MM.1S (cell line): Measurements from ENCODE around the gene STEAP1B.

Experiments
- DNase-seq: peaks from one replicate; pipeline ENCODE4 v3.0.0-alpha.2; 2015
- H2AFZ ChIP-seq: fragments of 300-600 bp; sonication (generic); 2 replicates; pipeline ENCODE4 v1.6.0; 2016; ENCODE audit warnings: antibody characterized with exemption, low read length
- H3F3A ChIP-seq: fragments of 300-600 bp; sonication (generic); 2 replicates; pipeline ENCODE4 v1.6.1; 2016; ENCODE audit warnings: mild to moderate bottlenecking, antibody characterized with exemption, low read length, moderate library complexity, mixed read lengths; ENCODE audit not compliant: insufficient read depth
- H3K27ac ChIP-seq: fragments of 300-600 bp; sonication (generic); 2 replicates; pipeline ENCODE4 v1.5.1; 2016; ENCODE audit warnings: mild to moderate bottlenecking, low read length
- H3K27me3 ChIP-seq: fragments of 300-600 bp; sonication (generic); replicated peaks from 2 replicates; pipeline ENCODE4 v1.6.0; 2016; ENCODE audit warnings: low read length; ENCODE audit not compliant: insufficient read depth
- H3K36me3 ChIP-seq: fragments of 300-600 bp; sonication (generic); replicated peaks from 2 replicates; pipeline ENCODE4 v1.6.1; 2016; ENCODE audit warnings: mild to moderate bottlenecking, low read length, mixed read lengths; ENCODE audit not compliant: insufficient read depth
- H3K4me1 ChIP-seq: fragments of 300-600 bp; sonication (generic); 2 replicates; pipeline ENCODE4 v1.6.1; 2016; ENCODE audit warnings: low read length, mixed read lengths
- H3K4me2 ChIP-seq: fragments of 300-600 bp; sonication (generic); 2 replicates; pipeline ENCODE4 v1.6.0; 2016; ENCODE audit warnings: low read depth, low read length
- H3K4me3 ChIP-seq: fragments of 300-600 bp; sonication (generic); 2 replicates; pipeline ENCODE4 v1.5.1; 2016; ENCODE audit warnings: low read length, mixed read lengths
- H3K79me2 ChIP-seq: fragments of 300-600 bp; sonication (generic); 2 replicates; pipeline ENCODE4 v1.6.1; 2016; ENCODE audit warnings: mixed run types, low read length, mixed read lengths
- H3K9ac ChIP-seq: fragments of 300-600 bp; sonication (generic); 2 replicates; pipeline ENCODE4 v1.6.1; 2016; ENCODE audit warnings: low read length, mixed read lengths
- H3K9me2 ChIP-seq: fragments of 300-600 bp; sonication (generic); replicated peaks from 2 replicates; pipeline ENCODE4 v1.6.1; 2016; ENCODE audit warnings: mild to moderate bottlenecking, low read length, mixed read lengths; ENCODE audit not compliant: insufficient read depth
- H3K9me3 ChIP-seq: fragments of 300-600 bp; sonication (generic); replicated peaks from 2 replicates; pipeline ENCODE4 v1.6.1; 2016; ENCODE audit warnings: mild to moderate bottlenecking, low read length, mixed read lengths; ENCODE audit not compliant: insufficient read depth
- H4K20me1 ChIP-seq: fragments of 300-600 bp; sonication (generic); 2 replicates; pipeline ENCODE4 v1.6.1; 2016; ENCODE audit warnings: mild to moderate bottlenecking, low read length, moderate library complexity, mixed read lengths; ENCODE audit not compliant: insufficient read depth
- EZH2 ChIP-seq: fragments of 300-600 bp; sonication (generic); optimal IDR thresholded peaks from 2 replicates; pipeline ENCODE3; 2017; ENCODE audit warnings: low read depth, mild to moderate bottlenecking, antibody characterized with exemption, low read length, mixed read lengths
- EZH2phosphoT487 ChIP-seq: fragments of 300-600 bp; sonication (generic); IDR thresholded peaks from 2 replicates; pipeline ENCODE4 v1.6.1; 2018; ENCODE audit warnings: antibody characterized with exemption, low read length
- TF ChIP-seq, protein P1 (sequence below): fragments of 300-600 bp; sonication (generic); IDR thresholded peaks from 2 replicates; pipeline ENCODE4 v1.5.1; 2016; ENCODE audit warnings: antibody characterized with exemption, low read length, mixed read lengths

Gene STEAP1B

DNA sequence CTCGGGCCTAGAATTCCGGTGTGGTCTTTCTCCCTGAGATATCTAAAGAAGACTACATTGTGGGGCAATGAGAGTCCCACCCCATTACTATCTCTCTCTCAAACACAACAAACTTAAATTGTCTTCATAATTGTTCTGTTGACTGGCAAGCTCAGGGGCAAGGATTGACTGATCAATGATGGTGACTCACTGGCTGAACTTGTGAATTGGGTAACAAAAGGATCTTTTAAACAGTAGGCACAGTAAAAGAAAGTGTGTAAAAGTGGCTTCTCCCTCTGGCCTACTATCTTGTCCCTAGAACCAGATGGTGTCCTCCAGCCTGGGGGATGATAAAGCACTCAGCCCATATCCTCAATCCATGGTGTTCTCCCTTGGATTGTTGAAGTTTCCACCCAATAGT, 80.0 kb downstream of the STEAP1B start:
- Histone ChIP-seq H3K4me2 (no peak overlapping the region), H3K79me2 (no peaks in the 10 kb centered on the region), H3K27ac (no peak overlapping the region), H4K20me1 (no peaks in the 10 kb centered on the region), H3K4me3 (no peak overlapping the region), H3K9ac (no peak overlapping the region), H3K27me3 (no peaks in the 10 kb centered on the region), H3K36me3 (no peaks in the 10 kb centered on the region), H3K9me3 (no peaks in the 10 kb centered on the region), H3F3A (no peaks in the 10 kb centered on the region), H3K4me1 (peaks cover 1% of the 10 kb centered on the region), H3K9me2 (no peaks in the 10 kb centered on the region), H2AFZ (no peak overlapping the region)
- TF ChIP-seq, protein P1, sequence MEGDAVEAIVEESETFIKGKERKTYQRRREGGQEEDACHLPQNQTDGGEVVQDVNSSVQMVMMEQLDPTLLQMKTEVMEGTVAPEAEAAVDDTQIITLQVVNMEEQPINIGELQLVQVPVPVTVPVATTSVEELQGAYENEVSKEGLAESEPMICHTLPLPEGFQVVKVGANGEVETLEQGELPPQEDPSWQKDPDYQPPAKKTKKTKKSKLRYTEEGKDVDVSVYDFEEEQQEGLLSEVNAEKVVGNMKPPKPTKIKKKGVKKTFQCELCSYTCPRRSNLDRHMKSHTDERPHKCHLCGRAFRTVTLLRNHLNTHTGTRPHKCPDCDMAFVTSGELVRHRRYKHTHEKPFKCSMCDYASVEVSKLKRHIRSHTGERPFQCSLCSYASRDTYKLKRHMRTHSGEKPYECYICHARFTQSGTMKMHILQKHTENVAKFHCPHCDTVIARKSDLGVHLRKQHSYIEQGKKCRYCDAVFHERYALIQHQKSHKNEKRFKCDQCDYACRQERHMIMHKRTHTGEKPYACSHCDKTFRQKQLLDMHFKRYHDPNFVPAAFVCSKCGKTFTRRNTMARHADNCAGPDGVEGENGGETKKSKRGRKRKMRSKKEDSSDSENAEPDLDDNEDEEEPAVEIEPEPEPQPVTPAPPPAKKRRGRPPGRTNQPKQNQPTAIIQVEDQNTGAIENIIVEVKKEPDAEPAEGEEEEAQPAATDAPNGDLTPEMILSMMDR: no peak
- TF ChIP-seq EZH2phosphoT487 (no peak), EZH2 (no peak)
- no peak for DNase-seq

DNA sequence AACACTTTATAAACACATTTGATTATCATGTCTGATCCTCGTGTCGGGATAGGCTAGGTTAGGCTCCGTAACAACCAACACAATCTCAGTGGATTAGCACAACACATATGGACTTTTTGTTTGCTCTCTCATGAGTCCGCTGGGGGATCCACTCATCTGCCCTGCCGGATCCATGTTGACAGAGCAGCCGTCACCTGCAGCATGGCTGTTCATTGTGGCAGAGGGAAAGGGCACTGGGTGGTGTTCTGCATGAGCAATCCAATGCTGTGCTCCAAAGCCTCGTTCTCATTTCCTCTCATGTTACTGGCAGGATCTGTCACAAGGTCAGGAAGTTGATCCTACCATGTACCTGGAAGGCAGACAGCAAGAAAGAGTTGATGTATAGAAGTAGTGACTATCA, 80.5 kb downstream of the STEAP1B start:
- Histone ChIP-seq H3K27me3 (no peaks in the 10 kb centered on the region), H3F3A (no peaks in the 10 kb centered on the region), H3K4me2 (no peak overlapping the region), H2AFZ (no peak overlapping the region), H3K9me2 (no peaks in the 10 kb centered on the region), H3K79me2 (no peaks in the 10 kb centered on the region), H3K4me1 (no peaks in the 10 kb centered on the region), H3K4me3 (no peak overlapping the region), H3K9ac (no peak overlapping the region), H3K9me3 (no peaks in the 10 kb centered on the region), H3K36me3 (no peaks in the 10 kb centered on the region), H4K20me1 (no peaks in the 10 kb centered on the region), H3K27ac (no peak overlapping the region)
- DNase-seq: no peak
- no peak for TF ChIP-seq EZH2phosphoT487
- TF ChIP-seq, protein P1: no peak
- TF ChIP-seq EZH2: no peak

DNA sequence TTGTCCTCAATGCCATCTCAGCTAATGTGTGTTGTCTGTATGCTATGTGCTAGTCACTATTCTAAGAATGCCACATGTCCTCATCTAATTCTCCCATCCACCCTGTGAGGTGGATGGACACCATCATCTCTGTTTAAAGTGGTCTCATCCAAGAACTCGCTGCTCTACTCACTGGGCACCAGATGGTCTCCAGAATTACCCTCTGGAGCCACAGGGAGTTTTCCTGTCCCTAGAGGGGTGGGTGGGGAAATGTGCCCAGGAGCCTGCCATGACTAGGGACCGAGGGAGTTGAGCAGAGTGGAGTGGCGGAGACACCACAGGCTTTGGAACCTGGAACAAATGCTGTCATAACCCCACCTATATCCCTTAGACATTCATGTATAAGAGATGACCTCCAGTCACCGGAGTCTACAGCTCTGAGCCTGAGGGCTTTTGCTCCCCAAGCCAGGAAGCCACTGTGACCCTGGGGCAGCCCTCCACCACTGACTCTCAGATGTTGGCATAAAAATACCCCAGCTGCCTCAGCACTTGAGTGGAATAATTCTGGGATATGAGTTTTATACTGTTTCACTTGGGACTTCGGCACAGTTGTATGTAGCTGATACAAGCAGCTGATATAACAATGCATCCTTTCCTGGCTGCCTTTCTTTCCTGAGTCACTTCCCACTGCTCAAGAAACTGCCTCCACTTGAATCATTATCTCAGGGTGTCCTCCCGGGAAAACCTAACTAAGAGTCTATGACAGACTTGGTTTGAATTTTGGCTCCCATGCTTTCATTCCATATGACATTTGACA, 81.5 kb downstream of the STEAP1B start:
- Histone ChIP-seq H3K4me2 (no peak overlapping the region), H3K9me2 (no peaks in the 10 kb centered on the region), H3K27ac (no peak overlapping the region), H3K4me3 (no peak overlapping the region), H3F3A (no peaks in the 10 kb centered on the region), H3K9me3 (no peaks in the 10 kb centered on the region), H2AFZ (no peak overlapping the region), H3K79me2 (no peaks in the 10 kb centered on the region), H4K20me1 (no peaks in the 10 kb centered on the region), H3K9ac (no peak overlapping the region), H3K4me1 (no peaks in the 10 kb centered on the region), H3K36me3 (no peaks in the 10 kb centered on the region), H3K27me3 (no peaks in the 10 kb centered on the region)
- no peak for DNase-seq
- TF ChIP-seq EZH2: no peak
- TF ChIP-seq EZH2phosphoT487: no peak

DNA sequence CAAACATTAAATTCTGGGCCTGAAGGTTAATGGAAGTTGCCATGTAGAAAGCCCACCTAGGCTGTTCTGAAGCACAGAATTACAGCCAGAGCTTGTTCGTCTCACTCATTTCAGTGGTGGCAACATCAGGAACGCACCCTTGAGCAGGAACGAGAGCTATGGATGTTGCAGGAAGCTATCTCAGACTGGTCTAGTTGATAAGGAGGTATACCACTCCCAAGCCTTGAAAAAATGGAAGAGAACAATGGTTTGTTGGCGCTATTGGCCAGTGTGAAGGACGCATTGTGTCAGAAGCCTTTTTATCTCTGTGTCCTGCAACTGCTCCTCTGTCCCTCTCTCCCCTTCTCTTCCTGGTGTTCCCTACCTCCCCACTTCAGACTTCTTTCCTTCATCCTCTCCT, 82.1 kb downstream of the STEAP1B start:
- Histone ChIP-seq H3K4me2 (no peak overlapping the region), H3K4me3 (no peak overlapping the region), H3F3A (no peaks in the 10 kb centered on the region), H3K9me3 (no peaks in the 10 kb centered on the region), H3K4me1 (no peaks in the 10 kb centered on the region), H2AFZ (no peak overlapping the region), H3K27me3 (no peaks in the 10 kb centered on the region), H3K9ac (no peak overlapping the region), H3K9me2 (no peaks in the 10 kb centered on the region), H3K27ac (no peak overlapping the region), H3K36me3 (no peaks in the 10 kb centered on the region), H3K79me2 (no peaks in the 10 kb centered on the region), H4K20me1 (no peaks in the 10 kb centered on the region)
- DNase-seq: no peak
- TF ChIP-seq EZH2phosphoT487: no peak
- no peak for TF ChIP-seq EZH2
- TF ChIP-seq, protein P1: no peak
